Testis (tissue), 2 donors: ENCODE measurements around the gene DMGDH.

Source experiments
- CTCF ChIP-seq, 3 experiments: fragments of 450-650 bp in 2 of 3; fragments of 200-600 bp in 1 of 3; sonication (generic) in 1 of 3; IDR thresholded peaks; one replicate each; pipeline ENCODE4 v1.5.1; 2016 to 2019; ENCODE audit warnings: antibody characterized with exemption in 3 of 3, mild to moderate bottlenecking in 2 of 3, moderate library complexity in 1 of 3
- POLR2A ChIP-seq: fragments of 450-650 bp; IDR thresholded peaks from one replicate; pipeline ENCODE4 v1.6.1; 2017; ENCODE audit warnings: antibody characterized with exemption, mild to moderate bottlenecking, moderate library complexity

DNA sequence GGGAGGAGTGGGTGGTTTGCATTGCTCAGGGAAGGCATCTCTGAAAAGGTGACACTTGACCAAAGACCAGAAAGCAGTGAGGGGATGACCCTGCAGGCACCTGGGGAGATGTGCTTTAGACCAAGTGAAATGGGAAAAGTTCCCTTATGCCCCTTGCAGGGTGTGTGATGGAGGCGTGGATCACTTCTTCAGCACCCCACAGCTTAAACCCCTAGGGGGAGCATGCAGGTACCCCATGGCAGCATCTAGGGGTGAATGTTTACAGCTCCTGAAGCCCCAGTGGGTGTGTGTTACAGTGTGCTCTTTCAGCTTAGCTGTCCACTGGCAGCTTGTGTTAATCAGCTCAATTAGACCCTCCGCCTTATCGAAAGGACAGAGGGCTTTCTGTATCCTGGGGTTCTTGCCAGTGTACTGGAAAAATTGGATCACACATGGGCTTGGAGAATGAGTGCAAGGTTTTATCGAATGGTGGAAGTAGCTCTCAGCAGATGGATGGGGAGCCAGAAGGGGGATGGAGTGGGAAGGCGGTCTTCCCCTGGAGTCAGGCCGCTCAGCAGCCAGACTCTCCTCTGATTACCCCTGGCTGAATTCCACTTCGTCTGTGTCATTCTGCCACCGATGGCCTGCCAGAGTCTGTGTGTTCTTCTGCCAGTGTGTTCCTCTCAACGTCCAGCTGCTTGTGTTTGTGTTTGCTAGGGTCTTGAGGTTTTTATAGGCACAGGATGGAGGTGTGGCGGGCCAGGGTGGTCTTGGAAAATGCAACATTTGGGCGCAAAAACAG is 6.4 kb upstream of the DMGDH start:
- TF ChIP-seq POLR2A (no peak), CTCF (IDR thresholded peaks at IDR 0.05) (no peak)
